Cardiac muscle cell (in vitro differentiated cells and primary cell): Measurements from ENCODE around the gene TNFRSF6B. TPM values are rescaled to one million over a fixed set of nuclear protein-coding genes. Genes with fewer than 3 reads are reported as not detected.

ENCODE experiments used
- DNase-seq, 2 donors: peaks; one replicate each; pipeline versions ENCODE4 v3.0.0 to v3.0.0-alpha.2; 2010 to 2017; ENCODE audit warnings: low read depth in 1 of 2, low spot score in 1 of 2
- H3K27ac ChIP-seq: fragments of 200-600 bp; sonication (generic); 2 replicates; pipeline ENCODE4 v1.5.1; 2016
- H3K27me3 ChIP-seq: fragments of 200-600 bp; sonication (generic); 2 replicates; pipeline ENCODE4 v1.6.0; 2016; ENCODE audit warnings: control low read depth
- H3K36me3 ChIP-seq: fragments of 200-600 bp; sonication (generic); 2 replicates; pipeline ENCODE4 v1.5.1; 2016; ENCODE audit warnings: control low read depth
- H3K4me1 ChIP-seq: fragments of 200-600 bp; sonication (generic); 2 replicates; pipeline ENCODE4 v1.8.1; 2017; ENCODE audit warnings: low read depth, mild to moderate bottlenecking, mixed run types
- H3K4me3 ChIP-seq: fragments of 200-600 bp; sonication (generic); 2 replicates; pipeline ENCODE4 v1.5.1; 2016; ENCODE audit warnings: mild to moderate bottlenecking
- H3K9me3 ChIP-seq: fragments of 200-600 bp; sonication (generic); 2 replicates; pipeline ENCODE4 v1.5.1; 2017; ENCODE audit warnings: low read depth, mild to moderate bottlenecking, control low read depth
- CTCF ChIP-seq: IDR thresholded peaks from 2 replicates; pipeline ENCODE4 v1.5.1; 2012; ENCODE audit warnings: low read depth, mild to moderate bottlenecking, low read length
- polyA plus RNA-seq: library from polyadenylated mRNA; unstranded; fragments of >200 nt; fragmentation: Nextera tagmentation; extraction: Ambion mirVana; gene quantifications from 2 replicates; pipeline ENCODE4 v1.2.1, GENCODE V29; 2016
- total RNA-seq: library from RNA; depleted of rRNA; stranded (reverse); fragments of >200 nt; gene quantifications from 2 replicates; pipeline ENCODE4 v1.2.3, GENCODE V29; 2016

Gene TNFRSF6B
- total and polyA plus RNA-seq, 2 experiments from 2014 or later, result 4.9 to 10.3 TPM

- H3K36me3 ChIP-seq, result peaks cover 8% of the 10 kb centered on the region
- H3K27me3 ChIP-seq, result no peaks in the 10 kb centered on the region
- TF ChIP-seq CTCF, result no peak
- H3K4me1 ChIP-seq, result peaks cover 12% of the 10 kb centered on the region
- no peak for DNase-seq
- no peaks in the 10 kb centered on the region for H3K9me3 ChIP-seq
- no peak overlapping the region for H3K27ac ChIP-seq
- H3K4me3 ChIP-seq, result no peak overlapping the region
Observed at GRCh38 chr20:63734946-63735858, 38.8 kb downstream of the TNFRSF6B start.

- Histone ChIP-seq H3K27ac (no peak within 1 kb of the TSS), H3K36me3 (peaks cover 8% of the 10 kb centered on the region), H3K4me1 (peaks cover 12% of the 10 kb centered on the region), H3K4me3 (no peak within 1 kb of the TSS), H3K27me3 (no peaks in the 10 kb centered on the region), H3K9me3 (no peaks in the 10 kb centered on the region)
- DNase-seq, result no peak
- no peak for TF ChIP-seq CTCF
Observed at GRCh38 chr20:63735859-63736718, 39.6 kb downstream of the TNFRSF6B start, which contains the start of gene LIME1. Gene LIME1 (plus strand): TSS chr20:63736664. CDS start chr20:63737550, 886 bp downstream.

- TF ChIP-seq CTCF, result no peak
- no peak overlapping the region for H3K27ac ChIP-seq
- H3K36me3 ChIP-seq, result peaks cover 8% of the 10 kb centered on the region
- no peak overlapping the region for H3K4me3 ChIP-seq
- DNase-seq, result no peak
- no peaks in the 10 kb centered on the region for H3K9me3 ChIP-seq
- peaks cover 19% of the 10 kb centered on the region for H3K4me1 ChIP-seq
- H3K27me3 ChIP-seq, result no peaks in the 10 kb centered on the region
Observed at GRCh38 chr20:63736893-63737694, 40.6 kb downstream of the TNFRSF6B start.

- Histone ChIP-seq H3K4me1 (peaks cover 19% of the 10 kb centered on the region), H3K27me3 (no peaks in the 10 kb centered on the region), H3K4me3 (no peak overlapping the region), H3K27ac (no peak overlapping the region), H3K9me3 (no peaks in the 10 kb centered on the region), H3K36me3 (peaks cover 10% of the 10 kb centered on the region)
- no peak for TF ChIP-seq CTCF
- no peak for DNase-seq
Observed at GRCh38 chr20:63737695-63737944, 41.2 kb downstream of the TNFRSF6B start.

GRCh38 chr20:63737945-63738686 is 41.7 kb downstream of the TNFRSF6B start:
- H3K27ac ChIP-seq, result peak overlapping the region; percentile 74
- no peak for DNase-seq
- H3K4me3 ChIP-seq, result peak overlapping the region; percentile 35
- no peaks in the 10 kb centered on the region for H3K27me3 ChIP-seq
- no peaks in the 10 kb centered on the region for H3K9me3 ChIP-seq
- peaks cover 15% of the 10 kb centered on the region for H3K36me3 ChIP-seq
- no peak for TF ChIP-seq CTCF
- peaks cover 19% of the 10 kb centered on the region for H3K4me1 ChIP-seq
